COLO668 (cell line): ENCODE data around the gene DHDH.

Experiments
- DNase-seq: peaks from one replicate; lab custom pipeline; 2025; ENCODE audit not compliant: unreplicated experiment; lab: John Stamatoyannopoulos, UW

DHDH gene

DNA sequence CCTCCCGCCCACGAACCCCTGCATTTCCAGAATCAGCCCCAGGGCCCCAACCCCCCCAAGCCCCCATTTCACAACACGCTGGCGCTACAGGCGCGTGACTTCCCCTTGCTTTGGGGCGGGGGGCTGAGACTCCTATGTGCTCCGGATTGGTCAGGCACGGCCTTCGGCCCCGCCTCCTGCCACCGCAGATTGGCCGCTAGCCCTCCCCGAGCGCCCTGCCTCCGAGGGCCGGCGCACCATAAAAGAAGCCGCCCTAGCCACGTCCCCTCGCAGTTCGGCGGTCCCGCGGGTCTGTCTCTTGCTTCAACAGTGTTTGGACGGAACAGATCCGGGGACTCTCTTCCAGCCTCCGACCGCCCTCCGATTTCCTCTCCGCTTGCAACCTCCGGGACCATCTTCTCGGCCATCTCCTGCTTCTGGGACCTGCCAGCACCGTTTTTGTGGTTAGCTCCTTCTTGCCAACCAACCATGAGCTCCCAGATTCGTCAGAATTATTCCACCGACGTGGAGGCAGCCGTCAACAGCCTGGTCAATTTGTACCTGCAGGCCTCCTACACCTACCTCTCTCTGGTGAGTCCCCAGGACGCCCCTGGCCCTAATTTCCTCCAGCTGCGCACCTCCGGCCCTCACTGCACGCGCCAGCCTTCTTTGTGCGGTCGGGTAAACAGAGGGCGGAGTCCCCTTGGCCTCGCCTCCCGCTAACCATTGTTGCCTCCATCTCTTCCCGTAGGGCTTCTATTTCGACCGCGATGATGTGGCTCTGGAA is 31.7 kb downstream of the DHDH start, which contains the start of gene FTL:
TSS of gene FTL (plus strand) at position 270 of the 766 bp plus-strand sequence. CDS start at position 469, 199 bp downstream.
- peak; percentile 96 for DNase-seq

DNA sequence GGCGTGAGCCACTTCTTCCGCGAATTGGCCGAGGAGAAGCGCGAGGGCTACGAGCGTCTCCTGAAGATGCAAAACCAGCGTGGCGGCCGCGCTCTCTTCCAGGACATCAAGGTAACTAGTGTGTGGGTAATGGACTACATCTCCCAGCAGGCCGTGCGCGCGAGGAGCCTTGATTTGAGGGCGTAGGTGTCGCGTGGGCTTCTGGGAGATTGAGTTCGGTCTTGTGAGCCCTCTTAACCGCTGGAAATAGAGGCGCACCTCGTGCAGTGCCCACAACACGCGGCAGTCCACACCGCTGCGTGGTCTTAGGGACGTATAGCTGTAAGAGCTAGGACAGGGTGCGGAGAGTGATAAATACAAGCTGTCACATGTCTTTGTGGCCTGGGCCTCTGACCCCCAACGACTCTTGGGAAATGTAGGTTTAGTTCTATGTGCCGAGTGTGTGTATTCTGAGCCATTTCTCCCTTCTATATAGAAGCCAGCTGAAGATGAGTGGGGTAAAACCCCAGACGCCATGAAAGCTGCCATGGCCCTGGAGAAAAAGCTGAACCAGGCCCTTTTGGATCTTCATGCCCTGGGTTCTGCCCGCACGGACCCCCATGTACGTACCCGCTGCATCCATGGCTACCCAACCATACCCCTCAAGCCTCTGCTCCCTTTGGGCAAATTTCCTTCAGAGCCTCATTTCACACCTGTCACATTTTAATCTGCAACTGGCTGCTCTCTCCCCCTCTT is 32.5 kb downstream of the DHDH start:
- peak; percentile 86 for DNase-seq

DNA sequence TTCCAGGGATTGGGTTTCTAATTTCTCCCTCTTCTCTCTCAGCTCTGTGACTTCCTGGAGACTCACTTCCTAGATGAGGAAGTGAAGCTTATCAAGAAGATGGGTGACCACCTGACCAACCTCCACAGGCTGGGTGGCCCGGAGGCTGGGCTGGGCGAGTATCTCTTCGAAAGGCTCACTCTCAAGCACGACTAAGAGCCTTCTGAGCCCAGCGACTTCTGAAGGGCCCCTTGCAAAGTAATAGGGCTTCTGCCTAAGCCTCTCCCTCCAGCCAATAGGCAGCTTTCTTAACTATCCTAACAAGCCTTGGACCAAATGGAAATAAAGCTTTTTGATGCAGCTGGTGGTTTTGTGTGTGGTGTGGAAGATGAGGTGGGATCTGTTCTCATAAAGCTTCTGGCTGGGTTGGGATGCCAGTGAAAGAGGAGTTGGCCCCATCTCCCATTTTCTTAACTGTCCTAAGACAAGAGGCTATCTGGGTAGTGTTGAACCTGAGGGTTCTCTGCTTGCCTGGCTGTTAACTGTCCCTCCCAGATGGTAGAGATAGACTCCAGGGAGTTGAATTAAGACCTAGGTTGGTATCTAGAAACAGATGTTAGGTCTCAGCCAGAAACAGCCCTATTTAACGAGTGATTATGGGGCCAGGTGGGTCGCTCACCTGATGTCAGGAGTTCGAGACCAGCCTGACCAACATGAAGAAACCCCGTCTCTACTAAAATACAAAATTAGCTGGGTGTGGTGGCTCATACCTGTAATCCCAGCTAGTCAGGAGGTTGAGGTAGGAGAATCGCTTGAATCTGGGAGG is 33.2 kb downstream of the DHDH start:
- no peak for DNase-seq

DNA sequence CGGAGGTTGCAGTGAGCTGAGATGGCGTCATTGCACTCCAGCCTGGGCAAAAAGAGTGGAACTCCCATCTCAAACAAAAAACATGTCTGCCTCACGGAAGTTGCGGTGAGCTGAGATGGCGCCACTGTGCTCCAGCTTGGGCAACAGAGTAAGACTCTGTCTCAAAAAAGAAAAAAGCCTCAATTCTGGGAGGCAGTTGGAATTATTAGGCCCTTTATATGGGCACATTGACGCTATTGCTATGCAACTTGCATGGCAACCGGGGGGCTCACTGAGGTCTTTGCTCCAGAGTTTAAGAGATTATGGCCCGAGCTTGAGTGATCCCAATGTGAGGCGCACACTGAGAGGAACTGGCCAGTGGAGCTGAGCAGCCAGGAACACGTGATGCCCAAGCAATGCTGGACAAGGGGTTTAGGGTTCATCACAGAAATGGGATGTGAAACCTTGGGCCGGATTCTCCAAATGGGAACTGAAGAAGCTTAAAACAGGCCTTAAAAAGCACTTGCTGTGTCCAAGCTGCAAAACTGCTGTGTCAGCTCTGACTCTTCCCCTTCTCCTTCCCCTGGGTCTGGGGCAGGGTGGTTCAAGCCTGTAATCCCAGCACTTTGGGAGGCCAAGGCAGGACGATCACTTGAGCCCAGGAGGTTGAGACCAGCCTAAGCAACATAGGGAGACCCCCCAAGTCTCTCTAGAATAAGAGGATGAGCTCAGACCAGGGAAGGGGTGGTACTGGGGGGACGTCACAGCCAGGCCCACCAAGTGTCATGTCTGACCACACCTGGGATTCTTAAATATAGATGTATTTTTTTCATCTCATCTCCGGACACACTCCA is 34.1 kb downstream of the DHDH start:
- no peak for DNase-seq

DNA sequence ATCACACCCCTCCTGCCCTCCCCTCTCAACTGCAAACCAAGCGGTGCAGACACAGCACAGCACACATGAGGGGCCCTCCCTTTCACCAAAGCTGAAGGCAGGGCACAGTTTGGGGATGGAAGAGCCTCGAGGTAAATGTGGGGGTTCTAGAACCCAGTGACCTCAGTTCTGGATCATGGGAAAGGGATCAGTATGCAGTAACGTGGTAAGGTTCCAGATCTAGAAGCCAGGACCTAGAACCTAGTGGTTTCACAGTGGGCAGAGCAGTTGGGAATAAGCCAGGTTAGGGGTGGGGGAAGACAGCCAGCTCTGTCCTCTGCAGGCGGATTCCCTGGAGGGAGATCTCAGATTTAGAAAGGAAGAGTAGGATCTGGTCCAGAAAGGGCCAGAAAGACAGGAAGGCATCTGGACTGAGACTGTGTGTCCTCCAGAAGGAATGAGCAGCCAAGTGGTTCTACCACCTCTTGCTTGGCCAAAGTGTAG is 34.7 kb downstream of the DHDH start:
- DNase-seq, result no peak

- no peak for DNase-seq
Observed at GRCh38 chr19:48968813-48969218, 35.3 kb downstream of the DHDH start.

GRCh38 chr19:48969276-48970138 is 36.0 kb downstream of the DHDH start:
- DNase-seq, result no peak

GRCh38 chr19:48970139-48970766 is 36.8 kb downstream of the DHDH start:
- DNase-seq, result no peak

DNA sequence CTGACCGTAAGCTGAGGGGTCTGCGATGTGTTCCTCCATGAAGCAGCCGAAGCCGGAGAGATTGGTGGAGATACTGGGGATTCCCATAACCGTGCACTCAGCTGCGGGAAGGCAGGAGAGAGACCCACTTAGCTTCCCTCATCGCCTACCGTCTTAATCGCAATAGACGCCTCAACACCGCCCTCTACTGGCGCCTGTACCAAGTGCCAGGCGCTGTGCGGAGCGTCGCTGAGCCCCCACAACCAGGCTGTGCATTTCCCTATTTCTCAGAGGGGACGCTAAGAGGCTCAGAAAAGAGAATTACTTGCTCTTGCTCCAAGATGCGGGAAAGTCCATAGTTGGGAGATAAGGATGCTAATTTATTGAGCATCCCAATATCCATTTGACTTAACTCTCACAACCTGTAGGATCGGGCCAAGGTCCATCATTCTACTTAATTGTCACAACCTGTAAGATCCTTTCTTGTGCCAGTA is 37.5 kb downstream of the DHDH start:
- peak; percentile 81 for DNase-seq

DNA sequence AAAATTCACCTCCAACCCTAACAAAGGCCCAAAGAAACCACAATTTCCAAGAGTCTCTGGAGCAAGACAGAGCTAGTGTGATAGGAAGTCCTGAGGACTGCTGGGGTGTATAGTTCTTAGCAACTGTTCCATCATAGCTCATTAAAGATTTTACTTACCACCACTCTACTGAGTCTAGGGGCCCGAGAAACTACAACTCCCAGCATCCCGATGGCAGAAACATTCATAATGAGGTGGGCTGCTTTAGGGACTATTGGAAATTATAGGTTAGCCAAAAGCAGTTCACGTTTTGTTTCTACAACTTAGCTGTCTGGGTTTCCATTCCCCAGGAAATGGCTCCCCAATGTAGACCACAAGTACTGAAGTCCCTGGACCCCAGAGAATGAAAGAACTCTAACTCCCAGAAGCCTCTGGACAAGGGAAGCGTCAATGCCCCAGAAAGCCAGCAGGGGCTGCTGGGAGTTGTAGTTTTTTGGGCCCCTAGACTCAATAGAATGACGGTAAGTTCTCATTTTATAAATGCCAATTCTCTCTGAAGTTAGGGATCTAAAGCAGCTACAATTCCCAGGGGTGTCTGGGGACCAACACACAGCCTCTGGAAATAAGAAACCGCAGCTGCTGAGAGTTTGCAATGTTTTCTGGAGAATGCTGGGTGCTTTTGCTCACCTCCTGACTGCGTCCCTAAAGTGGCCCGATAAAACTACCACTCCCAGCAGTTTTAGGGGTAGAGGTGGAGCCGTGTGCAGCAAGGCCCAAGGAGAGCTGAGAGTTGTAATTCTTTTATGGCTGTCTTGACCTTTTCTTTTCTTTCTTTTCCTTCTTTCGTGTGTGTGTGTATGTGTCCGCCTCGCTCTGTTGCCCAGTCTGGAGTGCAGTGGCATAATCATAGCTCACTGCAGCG is 42.7 kb downstream of the DHDH start:
- peak; percentile 28 for DNase-seq

- no peak for DNase-seq
Observed at GRCh38 chr19:48977061-48977460, 43.6 kb downstream of the DHDH start.

- DNase-seq, result no peak
Observed at GRCh38 chr19:48982280-48982679, 48.8 kb downstream of the DHDH start.

DNA sequence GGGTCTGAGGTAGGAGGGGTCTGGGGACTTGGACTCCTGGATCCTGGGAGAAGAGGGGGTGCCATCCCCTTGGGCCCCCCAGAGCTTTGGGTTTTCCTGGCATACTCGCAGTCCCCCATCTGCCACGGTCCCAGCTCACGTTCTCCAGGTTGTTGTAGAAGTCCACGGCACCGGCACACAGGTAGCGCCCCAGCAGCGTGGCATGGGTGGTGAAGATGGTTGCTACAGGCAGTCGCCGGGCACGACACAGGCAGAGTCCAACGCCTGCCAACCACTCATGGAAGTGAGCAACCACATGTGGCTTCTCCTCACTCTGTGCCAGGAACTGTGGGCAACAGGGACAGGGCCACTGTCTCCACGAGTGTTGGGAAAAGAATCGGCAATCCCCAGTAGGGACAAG is 52.2 kb downstream of the DHDH start:
- no peak for DNase-seq

- no peak for DNase-seq
Observed at GRCh38 chr19:48986211-48986610, 52.7 kb downstream of the DHDH start.

GRCh38 chr19:48987323-48987722 is 53.8 kb downstream of the DHDH start:
- no peak for DNase-seq

DNA sequence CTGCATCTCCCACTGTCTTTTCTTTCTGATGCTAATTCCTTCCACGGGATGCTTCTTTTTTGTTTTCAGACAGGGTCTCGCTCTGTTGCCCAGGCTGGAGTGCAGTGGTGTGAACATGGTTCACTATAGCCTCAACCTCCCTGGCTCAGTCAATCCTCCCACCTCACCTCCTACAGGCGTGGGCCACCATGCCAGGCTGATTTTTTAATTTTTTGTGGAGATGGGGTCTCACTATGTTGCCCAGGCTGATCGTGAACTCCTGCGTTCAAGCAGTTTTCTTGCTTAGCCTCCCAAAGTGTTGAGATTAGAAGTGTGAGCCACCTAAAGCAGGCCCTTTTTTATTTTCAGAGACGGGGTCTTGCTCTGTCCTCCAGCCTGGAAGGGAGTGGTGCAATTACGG is 54.8 kb downstream of the DHDH start:
- no peak for DNase-seq

DNA sequence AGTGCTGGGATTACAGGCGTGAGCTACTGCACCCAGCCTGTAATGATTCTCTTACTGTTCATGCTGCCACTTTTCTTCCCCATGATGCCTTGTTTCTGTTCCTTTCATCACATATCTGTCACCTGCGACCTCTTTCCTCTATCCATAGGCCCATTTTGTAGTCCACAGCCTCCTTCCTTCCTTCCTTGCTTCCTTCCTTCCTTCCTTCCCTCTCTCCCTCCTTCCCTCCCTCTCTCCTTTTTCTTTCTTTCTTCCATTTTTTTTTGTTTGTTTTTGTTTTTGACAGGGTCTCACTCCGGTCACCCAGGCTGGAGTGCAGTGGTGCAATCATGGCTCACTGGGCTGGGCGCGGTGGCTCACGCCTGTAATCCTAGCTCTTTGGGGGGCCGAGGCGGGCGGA is 55.4 kb downstream of the DHDH start:
- no peak for DNase-seq

- no peak for DNase-seq
Observed at GRCh38 chr19:48989701-48990291, 56.3 kb downstream of the DHDH start.
